GM06990 (cell line): ENCODE results near the gene SNTG2.
"Not testable (repeated sequence)": the region's sequence is repeated elsewhere in the genome, so short reads cannot be mapped to it uniquely, and the experiment has no call there.

Experiments
- DNase-seq: peaks from one replicate; pipeline ENCODE4 v3.0.0-alpha.2; 2011; ENCODE audit not compliant: insufficient read length; ENCODE audit errors: extremely low read depth
- H3K27me3 ChIP-seq: replicated peaks from 2 replicates; pipeline ENCODE4 v1.6.0; 2011; ENCODE audit warnings: low read length; ENCODE audit not compliant: control insufficient read depth, insufficient read depth
- H3K36me3 ChIP-seq: 2 replicates; pipeline ENCODE4 v1.5.1; 2011; ENCODE audit warnings: low read length; ENCODE audit not compliant: control insufficient read depth, insufficient read depth
- H3K4me3 ChIP-seq: replicated peaks from 2 replicates; pipeline ENCODE4 v1.5.1; 2011; ENCODE audit warnings: low read depth, mild to moderate bottlenecking, control low read depth, low read length
- CTCF ChIP-seq: IDR thresholded peaks from 2 replicates; pipeline ENCODE4 v1.5.1; 2011; ENCODE audit warnings: low read length, control low read depth, mild to moderate bottlenecking, inconsistent platforms; ENCODE audit not compliant: insufficient read depth, poor library complexity, severe bottlenecking

Gene SNTG2

GRCh38 chr2:1375794-1376193 lies 425.1 kb downstream of the SNTG2 start:
- H3K36me3 ChIP-seq, result no peaks in the 10 kb centered on the region
- no peak overlapping the region for H3K4me3 ChIP-seq
- DNase-seq, result no peak
- TF ChIP-seq CTCF, result no peak
- no peaks in the 10 kb centered on the region for H3K27me3 ChIP-seq

GRCh38 chr2:1377473-1377872 lies 426.8 kb downstream of the SNTG2 start:
- no peak for TF ChIP-seq CTCF
- Histone ChIP-seq H3K4me3 (no peak overlapping the region), H3K27me3 (no peaks in the 10 kb centered on the region), H3K36me3 (no peaks in the 10 kb centered on the region)
- no peak for DNase-seq

GRCh38 chr2:1378456-1379150 lies 428.0 kb downstream of the SNTG2 start:
- no peaks in the 10 kb centered on the region for H3K36me3 ChIP-seq
- no peak for TF ChIP-seq CTCF
- no peaks in the 10 kb centered on the region for H3K27me3 ChIP-seq
- no peak overlapping the region for H3K4me3 ChIP-seq
- DNase-seq, result no peak

GRCh38 chr2:1381644-1382043 lies 431.0 kb downstream of the SNTG2 start:
- Histone ChIP-seq H3K36me3 (no peaks in the 10 kb centered on the region), H3K4me3 (no peak overlapping the region), H3K27me3 (no peaks in the 10 kb centered on the region)
- DNase-seq, result no peak
- TF ChIP-seq CTCF, result no peak

GRCh38 chr2:1387954-1388725 lies 437.5 kb downstream of the SNTG2 start:
- H3K27me3 ChIP-seq, H3K36me3 ChIP-seq, H3K4me3 ChIP-seq, DNase-seq: not testable (repeated sequence)

GRCh38 chr2:1390118-1390517 lies 439.5 kb downstream of the SNTG2 start:
- H3K27me3 ChIP-seq, H3K36me3 ChIP-seq, H3K4me3 ChIP-seq, DNase-seq: not testable (repeated sequence)
